HTR-8/SVneo (cell line): ENCODE data around the gene SNTA1.
"Not testable (repeated sequence)": the region's sequence is repeated elsewhere in the genome, so short reads cannot be mapped to it uniquely, and the experiment has no call there.

Source experiments
- DNase-seq: peaks from one replicate; pipeline ENCODE4 v3.0.0; 2011; ENCODE audit warnings: low spot score, mixed read lengths; ENCODE audit not compliant: insufficient read length
- FAIRE-seq: peaks from 2 replicates; lab custom pipeline; 2011; peaks lifted over from hg19 to GRCh38; lab: Jason Lieb, UNC

SNTA1 gene

GRCh38 chr20:33443512-33444239 lies at the start of gene SNTA1:
TSS of gene SNTA1 (minus strand) at chr20:33443763. CDS start at chr20:33443620, 143 bp downstream.
- peak; percentile 97 for DNase-seq
- peak; percentile 23 for FAIRE-seq

DNA sequence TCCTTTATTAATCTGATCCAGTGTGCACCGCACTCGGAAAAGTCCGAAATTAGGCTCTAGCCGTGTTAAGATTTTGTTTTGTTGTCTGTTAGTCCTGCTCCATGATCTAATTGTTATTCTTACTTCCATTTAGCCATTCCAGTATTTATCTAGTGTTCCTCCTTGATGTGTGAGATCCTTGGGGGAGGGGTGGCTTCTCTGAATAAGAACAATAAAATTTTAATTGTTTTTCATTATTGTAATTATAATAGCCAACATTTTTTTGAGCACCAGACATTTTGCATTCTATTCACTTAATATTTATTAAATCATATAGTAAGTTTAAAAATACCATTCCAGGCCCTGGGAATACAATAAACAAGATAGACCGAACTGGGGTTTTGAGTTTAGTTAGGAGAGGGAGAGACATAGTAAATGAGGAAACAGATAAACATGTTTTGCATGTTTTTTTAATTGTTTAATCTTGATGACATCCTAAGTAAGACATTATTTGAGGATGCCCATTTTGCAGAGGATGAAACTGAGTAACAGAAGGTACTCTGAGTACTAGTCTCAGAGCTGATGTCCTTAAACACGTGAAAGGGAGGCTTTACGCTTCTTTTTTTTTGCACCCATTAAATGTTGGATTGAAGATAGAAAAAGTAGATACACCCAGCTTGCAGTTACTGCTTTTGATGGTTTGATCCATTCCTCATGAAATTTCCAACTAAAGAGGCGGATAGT lies 47.5 kb upstream of the SNTA1 start:
- no peak for FAIRE-seq
- no peak for DNase-seq

DNA sequence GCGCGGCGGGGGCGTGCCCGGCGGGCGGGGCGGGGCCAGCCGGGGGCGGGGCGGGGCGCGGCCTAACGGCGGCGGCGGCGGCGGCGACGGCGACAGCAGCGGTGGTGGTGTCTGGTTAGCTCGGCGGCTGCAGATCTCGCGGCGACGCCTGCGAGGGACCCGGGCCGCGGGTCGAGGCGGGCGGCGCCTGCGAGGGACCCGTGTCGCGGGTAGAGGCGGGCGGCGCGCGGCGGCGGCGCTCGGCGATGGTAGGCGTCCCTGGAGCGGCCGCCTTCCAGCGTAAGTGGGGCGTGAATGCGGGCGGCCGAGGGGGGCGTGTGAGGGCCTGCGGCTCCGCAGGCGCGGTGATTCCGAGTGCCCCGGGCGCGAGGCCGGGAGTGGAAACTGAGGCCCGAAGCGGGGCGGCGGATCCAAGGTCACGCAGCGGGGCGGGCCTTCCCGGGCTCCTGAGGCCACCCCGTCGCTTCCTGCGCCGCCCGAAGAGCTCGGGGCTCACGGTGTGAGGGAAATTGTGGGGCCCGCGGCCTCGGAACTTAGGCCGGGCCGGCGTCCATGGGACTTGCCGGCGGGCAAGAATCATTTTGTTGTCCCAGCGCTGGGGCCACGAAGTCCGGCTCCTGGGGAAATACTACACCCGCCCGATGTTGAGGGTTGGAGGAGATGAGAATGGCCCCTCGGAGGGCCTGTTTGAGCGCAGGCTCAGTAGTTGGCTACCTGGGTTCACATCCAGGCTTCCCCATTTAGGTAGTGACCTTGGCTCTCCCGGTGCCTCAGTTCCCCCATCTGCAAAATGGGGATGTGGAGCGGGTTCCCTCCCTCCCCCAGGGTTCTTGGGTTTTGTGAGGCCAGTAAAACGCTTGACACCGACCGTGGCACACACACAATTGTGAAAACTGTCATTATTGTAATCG lies 46.7 kb upstream of the SNTA1 start, which contains the start of gene CBFA2T2:
Gene CBFA2T2 (plus strand): TSS at position 74 of the 911 bp plus-strand sequence. CDS start 172 bp downstream, at position 246.
- DNase-seq = peak; percentile 23

GRCh38 chr20:33489495-33490022 lies 46.0 kb upstream of the SNTA1 start:
- DNase-seq (peak; percentile 99), FAIRE-seq (peak; percentile 94)

More for the DNA sequence above, 46.7 kb upstream of the SNTA1 start, which contains the start of gene CBFA2T2:
- no peak for FAIRE-seq

- not testable (repeated sequence) for FAIRE-seq, DNase-seq
These were observed 45.3 kb upstream of the SNTA1 start for GRCh38 chr20:33488661-33489494.

- FAIRE-seq (no peak), DNase-seq (no peak)
These were observed 44.6 kb upstream of the SNTA1 start for GRCh38 chr20:33488201-33488600.

DNA sequence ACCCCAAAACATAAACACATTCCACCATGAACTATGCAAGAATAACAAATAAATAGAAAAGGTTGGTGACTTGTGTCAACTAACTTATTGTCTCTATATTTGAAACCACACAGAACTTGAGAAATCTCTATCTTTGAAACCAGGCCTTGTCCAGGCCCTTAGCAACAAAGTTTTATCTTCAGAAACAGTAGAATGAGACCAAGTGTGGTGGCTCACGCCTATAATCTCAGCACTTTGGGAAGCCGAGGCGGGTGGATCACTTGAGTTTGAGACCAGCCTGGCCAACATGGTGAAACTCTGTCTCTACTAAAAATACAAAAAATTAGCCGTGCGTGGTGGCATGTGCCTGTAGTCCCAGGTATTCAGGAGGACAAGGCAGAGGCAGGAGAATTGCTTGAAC lies 39.6 kb upstream of the SNTA1 start:
- not testable (repeated sequence) for DNase-seq, FAIRE-seq

DNA sequence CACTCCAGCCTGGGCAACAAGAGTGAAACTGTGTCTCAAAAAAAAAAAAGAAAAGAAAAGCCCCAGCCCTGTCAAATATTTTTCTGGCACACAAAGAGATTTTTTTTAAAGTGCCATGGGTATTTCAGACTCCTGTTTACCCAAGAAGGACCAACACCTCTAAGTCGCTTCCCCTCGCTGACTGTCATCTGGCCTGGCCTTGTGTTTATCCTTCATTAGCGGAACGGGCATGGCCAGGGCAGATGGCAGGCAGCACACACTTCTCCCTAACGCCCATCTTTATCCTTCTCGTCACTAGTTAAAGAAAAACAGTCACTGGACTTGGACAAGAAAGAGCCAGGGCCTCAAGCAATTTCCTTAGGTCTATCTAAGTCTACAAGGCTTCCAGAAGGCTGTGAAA lies 39.0 kb upstream of the SNTA1 start:
- DNase-seq (no peak), FAIRE-seq (no peak)

GRCh38 chr20:33481431-33481941 lies 37.9 kb upstream of the SNTA1 start:
- FAIRE-seq = no peak
- no peak for DNase-seq

DNA sequence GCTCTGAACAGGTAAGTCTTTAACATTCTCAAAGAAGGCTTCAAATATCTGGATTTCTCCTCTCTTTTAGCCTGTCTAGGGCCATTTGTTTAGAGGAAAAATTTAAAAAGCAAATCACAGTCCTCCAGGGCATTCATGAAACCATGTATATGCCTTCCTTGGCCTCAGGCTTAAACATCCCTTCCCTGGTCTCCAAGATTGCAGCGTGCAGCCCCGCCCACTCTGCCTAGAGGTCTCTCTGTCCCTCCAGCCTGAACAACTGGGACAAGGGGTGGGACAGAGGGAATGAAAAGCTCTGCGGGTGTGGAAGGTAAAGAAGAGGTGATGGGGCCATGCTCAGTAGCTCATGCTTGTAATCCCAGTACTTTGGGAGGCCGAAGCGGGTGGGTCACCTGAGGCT lies 36.5 kb upstream of the SNTA1 start:
- no peak for FAIRE-seq
- DNase-seq = no peak

DNA sequence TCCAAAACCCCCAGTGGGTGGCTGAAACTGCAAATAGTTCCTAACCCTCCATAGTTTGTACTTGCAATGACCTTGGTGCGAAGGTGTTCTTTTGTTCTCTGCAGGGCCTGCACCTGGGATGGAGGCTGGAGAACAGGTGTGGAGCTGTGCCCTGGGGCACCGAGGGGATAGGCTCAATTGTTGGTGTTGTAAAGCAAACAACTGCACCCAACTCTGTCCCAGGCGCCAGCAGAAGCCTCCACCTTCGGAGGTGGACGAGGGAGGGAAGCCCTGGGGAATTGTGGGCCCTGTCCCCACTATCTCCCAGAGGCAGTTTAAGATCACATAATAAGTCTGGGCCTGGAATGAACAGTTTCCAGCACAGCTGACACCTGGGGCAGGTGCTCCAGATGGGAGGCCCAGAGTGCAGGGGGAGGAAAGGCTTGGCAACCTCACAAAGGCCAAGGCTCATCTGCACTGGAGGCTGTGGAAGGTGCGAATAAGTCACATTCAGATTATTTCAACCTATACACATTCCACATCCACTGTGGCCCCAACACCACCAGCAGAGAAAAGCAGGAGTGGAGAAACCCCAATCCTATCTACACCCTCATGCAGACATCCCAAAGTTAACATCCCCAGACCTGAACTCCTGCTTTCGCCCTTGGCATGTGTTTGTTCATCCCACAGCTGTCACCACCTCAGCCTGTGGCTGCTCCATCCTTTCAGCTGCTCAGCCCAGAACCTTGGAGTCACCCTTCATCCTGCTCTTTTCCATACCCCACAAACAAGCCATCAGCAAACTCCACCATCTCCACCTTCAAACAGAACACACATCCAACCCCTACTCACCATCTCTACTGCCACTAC lies 34.0 kb upstream of the SNTA1 start:
- FAIRE-seq (no peak), DNase-seq (no peak)

DNA sequence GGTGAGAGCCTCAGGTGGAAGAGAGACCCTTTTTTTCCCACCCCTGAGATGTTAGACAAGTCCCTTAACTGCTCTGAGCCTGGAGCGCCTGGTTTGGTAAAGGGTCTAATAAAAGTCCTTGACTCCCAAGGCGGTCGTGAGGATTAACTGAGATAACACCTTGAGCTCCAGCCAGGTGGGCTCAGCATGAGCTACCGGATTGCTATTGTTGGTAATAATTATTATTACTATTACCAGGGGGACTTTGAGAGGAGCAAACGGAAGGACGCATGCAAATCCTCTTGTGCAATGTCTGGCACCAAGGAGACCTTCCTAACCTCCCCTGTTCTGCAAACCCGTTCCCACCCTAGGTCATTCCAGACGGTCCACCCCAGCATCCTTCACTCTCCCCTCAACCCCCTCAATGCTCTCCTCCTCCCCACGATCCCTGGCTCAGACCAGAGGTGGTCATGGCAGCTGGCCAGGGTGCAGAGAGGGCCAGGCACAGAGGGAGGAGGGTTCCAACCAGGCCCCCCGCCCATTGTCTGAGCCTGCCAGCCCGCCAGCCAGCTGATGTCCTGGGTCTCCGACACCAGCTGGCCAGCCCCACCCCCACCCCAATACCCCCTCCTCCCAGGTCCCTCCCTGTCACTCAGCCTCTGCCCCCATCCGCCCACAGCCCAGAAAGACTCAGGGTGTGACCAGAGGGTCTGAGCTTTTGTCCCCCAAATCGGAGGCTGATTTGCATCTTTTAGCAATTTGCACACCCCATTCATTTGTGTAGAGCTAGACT lies 32.0 kb upstream of the SNTA1 start:
- DNase-seq (no peak), FAIRE-seq (no peak)

DNA sequence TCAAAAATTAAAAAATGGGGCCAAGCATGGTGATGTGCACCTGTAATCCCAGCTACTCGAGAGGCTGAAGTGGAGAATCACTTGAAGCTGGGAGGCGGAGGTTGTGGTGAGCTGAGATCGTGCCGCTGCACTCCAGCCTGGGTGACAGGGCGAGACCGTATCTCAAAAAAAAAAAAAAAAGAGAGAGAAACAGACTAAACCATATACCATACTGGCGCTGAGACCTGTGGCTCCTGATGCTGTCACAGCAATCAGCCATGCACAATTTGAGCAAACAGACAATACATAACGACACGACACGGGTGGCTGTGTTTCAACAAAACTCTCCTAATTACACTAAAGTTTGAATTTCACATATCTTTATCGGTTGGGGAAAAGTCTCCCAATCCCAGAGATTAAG lies 31.4 kb upstream of the SNTA1 start:
- FAIRE-seq = no peak
- no peak for DNase-seq

GRCh38 chr20:33474097-33474873 lies 30.7 kb upstream of the SNTA1 start:
- FAIRE-seq (no peak), DNase-seq (no peak)

DNA sequence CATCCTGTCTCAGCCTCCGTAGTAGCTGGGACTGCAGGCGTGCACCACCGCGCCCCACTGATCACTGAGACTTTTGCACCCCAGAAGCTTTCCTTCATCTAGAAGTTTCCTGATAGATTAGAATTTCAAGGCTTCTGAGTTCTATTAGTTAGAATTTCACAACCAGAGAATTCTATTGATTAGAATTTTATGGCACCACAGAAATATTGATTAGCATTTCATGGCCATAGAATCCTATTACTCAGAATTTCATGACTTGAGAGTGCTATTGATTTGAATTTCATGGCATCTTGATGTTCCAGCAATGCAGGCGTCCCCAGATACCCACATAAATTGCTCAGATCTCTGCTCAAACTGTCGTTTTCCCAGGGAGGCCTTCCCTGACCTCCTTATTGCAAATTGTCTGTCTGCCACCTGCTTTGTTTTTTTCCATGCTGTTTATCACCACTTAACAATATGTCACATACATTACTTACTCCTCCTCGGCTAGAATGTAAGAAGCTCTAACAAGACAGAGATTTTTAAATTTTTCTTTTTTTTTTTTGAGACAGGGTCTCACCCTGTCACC lies 29.4 kb upstream of the SNTA1 start:
- FAIRE-seq = no peak

DNA sequence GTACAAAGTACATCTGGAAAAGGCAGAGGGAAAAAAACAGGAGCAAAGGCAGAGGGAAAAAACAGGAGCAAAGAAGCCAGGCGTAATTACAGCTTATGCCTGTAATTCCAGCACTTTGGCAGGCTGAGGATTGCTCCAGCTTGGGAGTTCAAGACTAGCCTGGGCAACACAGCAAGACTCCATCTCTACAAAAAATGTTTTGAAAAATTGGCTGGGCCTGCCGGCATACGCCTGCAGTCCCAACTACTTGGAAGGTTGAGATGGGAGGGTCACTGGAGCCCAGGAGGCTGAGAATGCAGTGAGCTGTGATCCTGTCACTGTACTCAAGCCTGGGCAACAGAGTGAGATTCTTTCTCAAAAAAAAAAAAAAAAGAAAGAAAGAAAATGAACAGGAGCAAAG lies 27.3 kb upstream of the SNTA1 start:
- FAIRE-seq (no peak), DNase-seq (no peak)

More for the DNA sequence above, 29.4 kb upstream of the SNTA1 start:
- DNase-seq = no peak
